Progenitor cell of endocrine pancreas (in vitro differentiated cells): Measurements from ENCODE around the gene ACBD6. TPM values are rescaled to one million over a fixed set of nuclear protein-coding genes. Genes with fewer than 3 reads are reported as not detected.

Experiments used
- DNase-seq: peaks from one replicate; pipeline ENCODE4 v3.0.0; 2021; ENCODE audit warnings: low spot score; ENCODE audit not compliant: unreplicated experiment
- H3K27ac Mint-ChIP-seq: 2 replicates; pipeline ENCODE4 v1.8.0; 2021; ENCODE audit warnings: mild to moderate bottlenecking, moderate library complexity, mixed read lengths
- H3K27me3 Mint-ChIP-seq: 2 replicates; pipeline ENCODE4 v1.8.0; 2021; ENCODE audit warnings: mixed read lengths
- H3K36me3 Mint-ChIP-seq: 2 replicates; pipeline ENCODE4 v1.8.0; 2022; ENCODE audit warnings: mixed read lengths; ENCODE audit not compliant: insufficient read depth
- H3K4me1 Mint-ChIP-seq: 2 replicates; pipeline ENCODE4 v1.8.0; 2021; ENCODE audit warnings: low read depth, mixed read lengths
- H3K4me3 Mint-ChIP-seq: 2 replicates; pipeline ENCODE4 v1.8.0; 2021; ENCODE audit warnings: low read depth, mild to moderate bottlenecking, moderate library complexity, mixed read lengths
- H3K9me3 Mint-ChIP-seq: 2 replicates; pipeline ENCODE4 v1.8.0; 2021; ENCODE audit warnings: low read depth, mixed read lengths
- CTCF ChIP-seq: fragments of 200-600 bp; sonication (generic); IDR thresholded peaks from one replicate; pipeline ENCODE4 v1.5.0; 2021; ENCODE audit warnings: antibody characterized with exemption, mild to moderate bottlenecking; ENCODE audit not compliant: unreplicated experiment
- total RNA-seq: library from RNA; stranded (reverse); gene quantifications from 2 replicates; pipeline ENCODE4 v1.2.1, GENCODE V29; 2021

Gene ACBD6
- total RNA-seq, 1 donor from 2014 or later, result 54.2 TPM

- no peak for DNase-seq
- Mint-ChIP-seq H3K36me3 (peaks cover 7% of the 10 kb centered on the region), H3K9me3 (no peaks in the 10 kb centered on the region), H3K27ac (no peak overlapping the region), H3K4me1 (peaks cover 9% of the 10 kb centered on the region), H3K27me3 (no peaks in the 10 kb centered on the region), H3K4me3 (no peak overlapping the region)
- TF ChIP-seq CTCF, result no peak
Observed at GRCh38 chr1:180274221-180274620, 228.2 kb downstream of the ACBD6 start.

- Mint-ChIP-seq H3K9me3 (no peaks in the 10 kb centered on the region), H3K27ac (no peak overlapping the region), H3K36me3 (peaks cover 7% of the 10 kb centered on the region), H3K27me3 (no peaks in the 10 kb centered on the region), H3K4me1 (peaks cover 11% of the 10 kb centered on the region), H3K4me3 (no peak overlapping the region)
- TF ChIP-seq CTCF, result no peak
- no peak for DNase-seq
Observed at GRCh38 chr1:180273066-180273465, 229.3 kb downstream of the ACBD6 start.

GRCh38 chr1:180272395-180272794, 230.0 kb downstream of the ACBD6 start:
- H3K4me1 Mint-ChIP-seq, result peaks cover 11% of the 10 kb centered on the region
- no peak for TF ChIP-seq CTCF
- no peaks in the 10 kb centered on the region for H3K9me3 Mint-ChIP-seq
- H3K27me3 Mint-ChIP-seq, result no peaks in the 10 kb centered on the region
- no peak for DNase-seq
- H3K27ac Mint-ChIP-seq, result no peak overlapping the region
- peaks cover 7% of the 10 kb centered on the region for H3K36me3 Mint-ChIP-seq
- no peak overlapping the region for H3K4me3 Mint-ChIP-seq

- H3K27me3 Mint-ChIP-seq, result no peaks in the 10 kb centered on the region
- TF ChIP-seq CTCF, result no peak
- peaks cover 7% of the 10 kb centered on the region for H3K36me3 Mint-ChIP-seq
- no peak overlapping the region for H3K4me3 Mint-ChIP-seq
- H3K27ac Mint-ChIP-seq, result no peak overlapping the region
- no peak for DNase-seq
- no peaks in the 10 kb centered on the region for H3K9me3 Mint-ChIP-seq
- peaks cover 11% of the 10 kb centered on the region for H3K4me1 Mint-ChIP-seq
Observed at GRCh38 chr1:180271272-180272255, 230.8 kb downstream of the ACBD6 start.

- no peak for TF ChIP-seq CTCF
- no peak for DNase-seq
- peaks cover 11% of the 10 kb centered on the region for H3K4me1 Mint-ChIP-seq
- H3K36me3 Mint-ChIP-seq, result peaks cover 7% of the 10 kb centered on the region
- peaks cover 3% of the 10 kb centered on the region for H3K27me3 Mint-ChIP-seq
- H3K27ac Mint-ChIP-seq, result no peak overlapping the region
- H3K4me3 Mint-ChIP-seq, result no peak overlapping the region
- H3K9me3 Mint-ChIP-seq, result no peaks in the 10 kb centered on the region
Observed at GRCh38 chr1:180270530-180271271, 231.7 kb downstream of the ACBD6 start.
